ENCODE data around the gene GTF3C5. TPM values are rescaled to one million over a fixed set of nuclear protein-coding genes. Genes with fewer than 3 reads are reported as not detected.
A peak's percentile ranks its signal among the peaks of the same experiment; 100 is the strongest.

Gene GTF3C5
- total RNA-seq, 1 donor from 2014 or later = 83.6 TPM

GRCh38 chr9:133057006-133057405 is 26.2 kb downstream of the GTF3C5 start:
- H3K4me1 Mint-ChIP-seq (ENCODE audit: unreplicated experiment) = peaks cover 10% of the 10 kb centered on the region
- H3K4me3 Mint-ChIP-seq = no peak overlapping the region
- H3K36me3 Mint-ChIP-seq = peaks cover 12% of the 10 kb centered on the region
- no peaks in the 10 kb centered on the region for H3K9me3 Mint-ChIP-seq
- H3K27me3 Mint-ChIP-seq = no peaks in the 10 kb centered on the region
- H3K27ac Mint-ChIP-seq = no peak overlapping the region
- no peak for DNase-seq (ENCODE audit: extremely low spot score, unreplicated experiment)
- TF ChIP-seq, protein P1, sequence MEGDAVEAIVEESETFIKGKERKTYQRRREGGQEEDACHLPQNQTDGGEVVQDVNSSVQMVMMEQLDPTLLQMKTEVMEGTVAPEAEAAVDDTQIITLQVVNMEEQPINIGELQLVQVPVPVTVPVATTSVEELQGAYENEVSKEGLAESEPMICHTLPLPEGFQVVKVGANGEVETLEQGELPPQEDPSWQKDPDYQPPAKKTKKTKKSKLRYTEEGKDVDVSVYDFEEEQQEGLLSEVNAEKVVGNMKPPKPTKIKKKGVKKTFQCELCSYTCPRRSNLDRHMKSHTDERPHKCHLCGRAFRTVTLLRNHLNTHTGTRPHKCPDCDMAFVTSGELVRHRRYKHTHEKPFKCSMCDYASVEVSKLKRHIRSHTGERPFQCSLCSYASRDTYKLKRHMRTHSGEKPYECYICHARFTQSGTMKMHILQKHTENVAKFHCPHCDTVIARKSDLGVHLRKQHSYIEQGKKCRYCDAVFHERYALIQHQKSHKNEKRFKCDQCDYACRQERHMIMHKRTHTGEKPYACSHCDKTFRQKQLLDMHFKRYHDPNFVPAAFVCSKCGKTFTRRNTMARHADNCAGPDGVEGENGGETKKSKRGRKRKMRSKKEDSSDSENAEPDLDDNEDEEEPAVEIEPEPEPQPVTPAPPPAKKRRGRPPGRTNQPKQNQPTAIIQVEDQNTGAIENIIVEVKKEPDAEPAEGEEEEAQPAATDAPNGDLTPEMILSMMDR (conservative IDR thresholded peaks at IDR 0.05) = no peak

- Mint-ChIP-seq H3K36me3 (peaks cover 12% of the 10 kb centered on the region), H3K4me3 (no peak overlapping the region), H3K4me1 (ENCODE audit: unreplicated experiment) (peaks cover 10% of the 10 kb centered on the region), H3K27ac (peak overlapping the region; percentile 23), H3K27me3 (no peaks in the 10 kb centered on the region), H3K9me3 (no peaks in the 10 kb centered on the region)
- DNase-seq (ENCODE audit: extremely low spot score, unreplicated experiment) = no peak
- TF ChIP-seq, protein P1 (conservative IDR thresholded peaks at IDR 0.05) = no peak
Measured at GRCh38 chr9:133057553-133057952, 26.8 kb downstream of the GTF3C5 start.

GRCh38 chr9:133058071-133058470 is 27.3 kb downstream of the GTF3C5 start:
- no peak overlapping the region for H3K27ac Mint-ChIP-seq
- no peak overlapping the region for H3K4me3 Mint-ChIP-seq
- DNase-seq (ENCODE audit: extremely low spot score, unreplicated experiment) = no peak
- peaks cover 10% of the 10 kb centered on the region for H3K4me1 Mint-ChIP-seq (ENCODE audit: unreplicated experiment)
- H3K36me3 Mint-ChIP-seq = peaks cover 12% of the 10 kb centered on the region
- no peaks in the 10 kb centered on the region for H3K27me3 Mint-ChIP-seq
- TF ChIP-seq, protein P1 (conservative IDR thresholded peaks at IDR 0.05) = no peak
- H3K9me3 Mint-ChIP-seq = no peaks in the 10 kb centered on the region

DNA sequence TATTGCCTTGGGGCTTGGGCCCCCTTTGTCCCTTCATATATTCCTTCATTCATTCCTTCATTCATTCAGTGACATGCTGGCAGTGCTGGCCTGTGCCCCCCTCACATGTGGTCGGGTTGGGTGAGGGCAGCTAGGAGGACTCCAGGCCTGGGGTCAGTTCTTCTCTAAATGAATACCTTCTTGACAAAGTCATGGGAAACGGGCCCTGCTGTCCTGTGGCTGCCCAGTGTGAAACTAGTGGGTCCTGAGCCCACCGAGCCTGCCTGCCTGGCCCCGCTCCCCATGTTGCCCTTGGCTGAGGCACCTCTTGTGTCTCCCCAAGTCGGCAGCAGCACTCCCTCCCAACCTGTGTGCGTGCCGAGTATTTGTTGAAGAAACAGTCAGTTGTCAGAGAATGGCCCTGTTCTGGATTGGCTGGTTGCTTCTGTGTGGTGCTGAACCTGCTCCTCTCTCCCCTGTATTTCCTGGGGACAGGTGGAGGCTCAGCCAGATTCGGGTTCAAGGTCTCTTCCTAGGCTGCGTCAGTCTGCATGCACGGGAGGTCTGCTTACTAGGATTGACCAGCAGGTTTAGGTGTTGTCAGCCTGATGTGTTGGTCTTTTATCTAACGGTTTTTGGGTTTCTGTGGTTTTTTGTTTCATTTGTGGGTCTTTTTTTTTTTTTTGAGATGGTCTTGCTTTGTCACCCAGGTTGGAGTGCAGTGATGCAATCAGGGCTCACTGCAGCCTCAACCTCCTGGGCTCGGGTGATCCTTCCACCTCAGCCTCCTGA is 27.9 kb downstream of the GTF3C5 start:
- peaks cover 10% of the 10 kb centered on the region for H3K4me1 Mint-ChIP-seq (ENCODE audit: unreplicated experiment)
- peak overlapping the region; percentile 34 for H3K4me3 Mint-ChIP-seq
- no peak overlapping the region for H3K27ac Mint-ChIP-seq
- TF ChIP-seq, protein P1 (conservative IDR thresholded peaks at IDR 0.05) = no peak
- H3K27me3 Mint-ChIP-seq = no peaks in the 10 kb centered on the region
- H3K9me3 Mint-ChIP-seq = no peaks in the 10 kb centered on the region
- H3K36me3 Mint-ChIP-seq = peaks cover 11% of the 10 kb centered on the region
- DNase-seq (ENCODE audit: extremely low spot score, unreplicated experiment) = no peak

DNA sequence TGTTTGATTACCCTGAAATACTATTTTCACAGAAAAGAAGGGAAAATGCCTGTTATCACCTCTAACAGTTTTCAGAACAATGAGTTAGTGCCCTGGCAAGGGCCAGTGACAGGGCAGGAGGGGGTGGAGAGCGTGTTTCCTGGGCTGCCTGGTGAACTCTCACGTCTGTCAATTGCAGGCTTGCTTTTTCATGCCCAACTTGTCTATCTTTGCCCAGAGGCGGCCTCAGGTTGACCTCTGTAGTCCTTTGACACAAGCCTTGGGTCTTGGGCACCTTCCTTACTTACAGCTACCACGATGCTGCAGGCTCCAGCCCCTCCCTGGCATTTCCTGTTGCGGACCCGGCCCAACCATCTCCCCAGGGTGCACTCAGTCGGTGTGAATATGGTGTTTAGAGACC is 28.8 kb downstream of the GTF3C5 start:
- DNase-seq (ENCODE audit: extremely low spot score, unreplicated experiment) = no peak
- Mint-ChIP-seq H3K4me1 (ENCODE audit: unreplicated experiment) (peaks cover 10% of the 10 kb centered on the region), H3K36me3 (peaks cover 7% of the 10 kb centered on the region), H3K27ac (no peak overlapping the region), H3K27me3 (no peaks in the 10 kb centered on the region), H3K4me3 (no peak overlapping the region), H3K9me3 (no peaks in the 10 kb centered on the region)
- TF ChIP-seq, protein P1 (conservative IDR thresholded peaks at IDR 0.05) = no peak

Data from type B pancreatic cell (in vitro differentiated cells).